ENCODE data around the gene LRP5. TPM values are rescaled to one million over a fixed set of nuclear protein-coding genes. Genes with fewer than 3 reads are reported as not detected.
"Not testable (repeated sequence)": the region's sequence is repeated elsewhere in the genome, so short reads cannot be mapped to it uniquely, and the experiment has no call there.

The LRP5 gene
- total RNA-seq, 1 donor from 2014 or later, result 44.3 TPM

DNA sequence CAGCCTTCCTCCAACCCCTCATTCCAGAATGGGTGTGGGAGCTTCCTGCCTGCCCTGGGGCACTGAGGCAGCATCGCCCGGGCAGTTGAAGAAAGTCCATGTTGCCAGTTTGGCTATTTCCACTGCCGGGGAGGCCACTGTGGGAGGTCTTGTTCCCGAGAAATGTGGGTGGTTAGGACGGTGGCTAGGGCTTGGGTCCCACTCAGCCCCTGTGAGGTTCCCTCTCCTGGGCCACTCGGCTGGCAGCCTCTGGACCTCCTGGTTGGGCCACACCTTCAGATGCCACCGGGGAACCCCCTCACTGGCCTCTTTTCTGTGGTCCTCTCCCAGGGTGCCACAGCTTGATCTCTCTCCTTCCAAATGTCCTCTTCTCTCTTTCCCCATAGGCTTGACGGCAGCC is 143.1 kb downstream of the LRP5 start:
- H3K36me3 Mint-ChIP-seq (ENCODE audit: low read depth), result peaks cover 2% of the 10 kb centered on the region
- H3K4me1 Mint-ChIP-seq, result peaks cover 11% of the 10 kb centered on the region
- peaks cover 7% of the 10 kb centered on the region for H3K27me3 Mint-ChIP-seq (ENCODE audit: low read depth)
- DNase-seq (ENCODE audit: low read depth, low spot score), result no peak
- no peaks in the 10 kb centered on the region for H3K9me3 Mint-ChIP-seq
- H3K4me3 Mint-ChIP-seq, result no peak overlapping the region
- H3K27ac Mint-ChIP-seq (ENCODE audit: unreplicated experiment), result no peak overlapping the region
- TF ChIP-seq, protein P1, sequence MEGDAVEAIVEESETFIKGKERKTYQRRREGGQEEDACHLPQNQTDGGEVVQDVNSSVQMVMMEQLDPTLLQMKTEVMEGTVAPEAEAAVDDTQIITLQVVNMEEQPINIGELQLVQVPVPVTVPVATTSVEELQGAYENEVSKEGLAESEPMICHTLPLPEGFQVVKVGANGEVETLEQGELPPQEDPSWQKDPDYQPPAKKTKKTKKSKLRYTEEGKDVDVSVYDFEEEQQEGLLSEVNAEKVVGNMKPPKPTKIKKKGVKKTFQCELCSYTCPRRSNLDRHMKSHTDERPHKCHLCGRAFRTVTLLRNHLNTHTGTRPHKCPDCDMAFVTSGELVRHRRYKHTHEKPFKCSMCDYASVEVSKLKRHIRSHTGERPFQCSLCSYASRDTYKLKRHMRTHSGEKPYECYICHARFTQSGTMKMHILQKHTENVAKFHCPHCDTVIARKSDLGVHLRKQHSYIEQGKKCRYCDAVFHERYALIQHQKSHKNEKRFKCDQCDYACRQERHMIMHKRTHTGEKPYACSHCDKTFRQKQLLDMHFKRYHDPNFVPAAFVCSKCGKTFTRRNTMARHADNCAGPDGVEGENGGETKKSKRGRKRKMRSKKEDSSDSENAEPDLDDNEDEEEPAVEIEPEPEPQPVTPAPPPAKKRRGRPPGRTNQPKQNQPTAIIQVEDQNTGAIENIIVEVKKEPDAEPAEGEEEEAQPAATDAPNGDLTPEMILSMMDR (conservative IDR thresholded peaks at IDR 0.05), result no peak

GRCh38 chr11:68457216-68457897 is 145.0 kb downstream of the LRP5 start:
- Mint-ChIP-seq H3K27ac (ENCODE audit: unreplicated experiment) (no peak overlapping the region), H3K27me3 (ENCODE audit: low read depth) (peaks cover 7% of the 10 kb centered on the region), H3K4me3 (peak overlapping the region; percentile 19), H3K36me3 (ENCODE audit: low read depth) (peaks cover 2% of the 10 kb centered on the region), H3K4me1 (peaks cover 20% of the 10 kb centered on the region), H3K9me3 (no peaks in the 10 kb centered on the region)
- no peak for DNase-seq (ENCODE audit: low read depth, low spot score)
- TF ChIP-seq, protein P1 (conservative IDR thresholded peaks at IDR 0.05), result no peak

GRCh38 chr11:68457898-68458249 is 145.5 kb downstream of the LRP5 start:
- H3K9me3 Mint-ChIP-seq, result no peaks in the 10 kb centered on the region
- H3K4me3 Mint-ChIP-seq, result peak overlapping the region; percentile 76
- H3K4me1 Mint-ChIP-seq, result peaks cover 25% of the 10 kb centered on the region
- TF ChIP-seq, protein P1 (conservative IDR thresholded peaks at IDR 0.05), result no peak
- H3K36me3 Mint-ChIP-seq (ENCODE audit: low read depth), result peaks cover 2% of the 10 kb centered on the region
- DNase-seq (ENCODE audit: low read depth, low spot score), result no peak
- no peak overlapping the region for H3K27ac Mint-ChIP-seq (ENCODE audit: unreplicated experiment)
- peaks cover 7% of the 10 kb centered on the region for H3K27me3 Mint-ChIP-seq (ENCODE audit: low read depth)

GRCh38 chr11:68458340-68458739 is 145.9 kb downstream of the LRP5 start:
- H3K27ac Mint-ChIP-seq (ENCODE audit: unreplicated experiment); H3K36me3 Mint-ChIP-seq (ENCODE audit: low read depth); H3K9me3 Mint-ChIP-seq; H3K27me3 Mint-ChIP-seq (ENCODE audit: low read depth); DNase-seq (ENCODE audit: low read depth, low spot score): not testable (repeated sequence)
- peaks cover 27% of the 10 kb centered on the region for H3K4me1 Mint-ChIP-seq
- peak overlapping the region; percentile 76 for H3K4me3 Mint-ChIP-seq

- TF ChIP-seq, protein P1 (conservative IDR thresholded peaks at IDR 0.05), result peak; percentile 14
- H3K36me3 Mint-ChIP-seq (ENCODE audit: low read depth), result peaks cover 2% of the 10 kb centered on the region
- peak overlapping the region; percentile 96 for H3K27ac Mint-ChIP-seq (ENCODE audit: unreplicated experiment)
- peaks cover 7% of the 10 kb centered on the region for H3K27me3 Mint-ChIP-seq (ENCODE audit: low read depth)
- peaks cover 37% of the 10 kb centered on the region for H3K4me1 Mint-ChIP-seq
- peak overlapping the region; percentile 99 for H3K4me3 Mint-ChIP-seq
- peak; percentile 89 for DNase-seq (ENCODE audit: low read depth, low spot score)
- H3K9me3 Mint-ChIP-seq, result no peaks in the 10 kb centered on the region
Observed at GRCh38 chr11:68459886-68460740, 147.7 kb downstream of the LRP5 start.
